GM12864 (cell line): ENCODE measurements around the gene DLX4.
A peak's percentile ranks its signal among the peaks of the same experiment; 100 is the strongest.

ENCODE experiments used
- DNase-seq: peaks from one replicate; pipeline ENCODE4 v3.0.0-alpha.2; 2011; ENCODE audit warnings: low read depth
- H3K4me3 ChIP-seq: 2 replicates; pipeline ENCODE4 v1.5.1; 2011; ENCODE audit warnings: mild to moderate bottlenecking, low read depth, low read length, control low read depth
- CTCF ChIP-seq: IDR thresholded peaks from 2 replicates; pipeline ENCODE4 v1.5.1; 2011; ENCODE audit warnings: low read depth, mild to moderate bottlenecking, moderate library complexity, low read length, control low read depth, inconsistent platforms; ENCODE audit errors: missing control alignments

DLX4 gene

GRCh38 chr17:49992191-49992932 lies 23.4 kb downstream of the DLX4 start:
- no peak overlapping the region for H3K4me3 ChIP-seq
- no peak for TF ChIP-seq CTCF
- DNase-seq = no peak

GRCh38 chr17:49992933-49993422 lies 24.0 kb downstream of the DLX4 start:
- no peak for TF ChIP-seq CTCF
- peak overlapping the region; percentile 21; the same call in 1 of the 2 replicates for H3K4me3 ChIP-seq
- no peak for DNase-seq

GRCh38 chr17:49993423-49994060 lies 24.6 kb downstream of the DLX4 start:
- H3K4me3 ChIP-seq = peak overlapping the region; percentile 21; the same call in 1 of the 2 replicates
- no peak for DNase-seq
- no peak for TF ChIP-seq CTCF

GRCh38 chr17:49994085-49995054 lies 25.4 kb downstream of the DLX4 start:
- DNase-seq = no peak
- TF ChIP-seq CTCF = no peak
- H3K4me3 ChIP-seq = no peak overlapping the region

GRCh38 chr17:49995055-49995738 lies 26.2 kb downstream of the DLX4 start, which contains the start of gene DLX3:
DLX3 (minus strand) TSS chr17:49995224; CDS start chr17:49994998, 226 bp downstream.
- TF ChIP-seq CTCF = no peak
- DNase-seq = no peak
- no peak within 1 kb of the TSS for H3K4me3 ChIP-seq

GRCh38 chr17:49996121-49996494 lies 27.1 kb downstream of the DLX4 start:
- no peak for TF ChIP-seq CTCF
- DNase-seq = no peak
- no peak overlapping the region for H3K4me3 ChIP-seq
